Neural progenitor cell (in vitro differentiated cells): ENCODE data around the gene STK10.
"Not testable (repeated sequence)": the region's sequence is repeated elsewhere in the genome, so short reads cannot be mapped to it uniquely, and the experiment has no call there.

Experiments used
- EZH2 ChIP-seq: fragments of 200-600 bp; sonication (generic); IDR thresholded peaks from 2 replicates; pipeline ENCODE4 v1.6.1; 2017; ENCODE audit warnings: antibody characterized with exemption, mild to moderate bottlenecking, moderate library complexity
- TF ChIP-seq, protein P1 (sequence below): fragments of 200-600 bp; sonication (generic); IDR thresholded peaks from 2 replicates; pipeline ENCODE4 v1.5.1; 2017; ENCODE audit warnings: antibody characterized with exemption, mild to moderate bottlenecking

DNA sequence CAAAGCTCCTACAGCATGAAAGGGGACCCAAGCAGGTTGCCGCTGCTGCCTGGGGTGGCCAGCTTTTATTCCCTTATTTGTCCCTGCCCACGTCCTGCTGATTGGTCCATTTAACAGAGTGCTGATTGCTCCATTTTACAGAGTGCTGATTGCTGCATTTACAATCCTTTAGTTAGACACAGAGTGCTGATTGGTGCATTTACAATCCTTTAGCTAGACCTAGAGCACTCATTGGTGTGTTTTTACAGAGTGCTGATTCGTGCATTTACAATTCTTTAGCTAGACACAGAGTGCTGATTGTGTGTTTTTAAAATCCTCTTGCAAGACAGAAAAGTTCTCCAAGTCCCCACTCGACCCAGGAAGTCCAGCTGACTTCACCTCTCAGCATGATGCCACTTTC is 9.8 kb upstream of the STK10 start:
- TF ChIP-seq, protein P1, sequence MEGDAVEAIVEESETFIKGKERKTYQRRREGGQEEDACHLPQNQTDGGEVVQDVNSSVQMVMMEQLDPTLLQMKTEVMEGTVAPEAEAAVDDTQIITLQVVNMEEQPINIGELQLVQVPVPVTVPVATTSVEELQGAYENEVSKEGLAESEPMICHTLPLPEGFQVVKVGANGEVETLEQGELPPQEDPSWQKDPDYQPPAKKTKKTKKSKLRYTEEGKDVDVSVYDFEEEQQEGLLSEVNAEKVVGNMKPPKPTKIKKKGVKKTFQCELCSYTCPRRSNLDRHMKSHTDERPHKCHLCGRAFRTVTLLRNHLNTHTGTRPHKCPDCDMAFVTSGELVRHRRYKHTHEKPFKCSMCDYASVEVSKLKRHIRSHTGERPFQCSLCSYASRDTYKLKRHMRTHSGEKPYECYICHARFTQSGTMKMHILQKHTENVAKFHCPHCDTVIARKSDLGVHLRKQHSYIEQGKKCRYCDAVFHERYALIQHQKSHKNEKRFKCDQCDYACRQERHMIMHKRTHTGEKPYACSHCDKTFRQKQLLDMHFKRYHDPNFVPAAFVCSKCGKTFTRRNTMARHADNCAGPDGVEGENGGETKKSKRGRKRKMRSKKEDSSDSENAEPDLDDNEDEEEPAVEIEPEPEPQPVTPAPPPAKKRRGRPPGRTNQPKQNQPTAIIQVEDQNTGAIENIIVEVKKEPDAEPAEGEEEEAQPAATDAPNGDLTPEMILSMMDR = not testable (repeated sequence)
- TF ChIP-seq EZH2 = not testable (repeated sequence)
